Stimulated activated naive CD8-positive, alpha-beta T cell treated with anti-CD3 and anti-CD28 coated beads, Interleukin-15, amount 100 ng/mL, for 72 hours (primary cell): ENCODE data around the gene IGSF21.

ENCODE experiments used
- ATAC-seq: fragments of 150-1000 bp; cut with Tn5 transposase; 2 replicates; pipeline ENCODE4 v1.10.0; 2021; ENCODE audit warnings: mild to moderate bottlenecking, moderate library complexity
- DNase-seq, 2 donors: peaks; one replicate each; pipeline ENCODE4 v3.0.0; 2021 to 2022
- H3K27ac Mint-ChIP-seq, 2 donors: one replicate each; pipeline ENCODE4 v1.8.0; 2022; ENCODE audit warnings: mild to moderate bottlenecking in 2 of 2, mixed read lengths in 2 of 2, moderate library complexity in 2 of 2
- H3K27me3 Mint-ChIP-seq: one replicate; pipeline ENCODE4 v1.8.0; 2022; ENCODE audit warnings: mixed read lengths
- H3K4me1 Mint-ChIP-seq: one replicate; pipeline ENCODE4 v1.8.0; 2022; ENCODE audit warnings: mild to moderate bottlenecking, mixed read lengths
- H3K4me3 Mint-ChIP-seq, 2 donors: one replicate each; pipeline ENCODE4 v1.8.0; 2022; ENCODE audit warnings: mild to moderate bottlenecking in 2 of 2, mixed read lengths in 2 of 2, moderate library complexity in 1 of 2
- H3K9me3 Mint-ChIP-seq, 2 donors: one replicate each; pipeline ENCODE4 v1.8.0; 2022; ENCODE audit warnings: mixed read lengths in 2 of 2

Gene IGSF21

GRCh38 chr1:18327650-18328049, 220.1 kb downstream of the IGSF21 start:
- no peaks in the 10 kb centered on the region for H3K4me1 Mint-ChIP-seq
- no peak overlapping the region for H3K27ac Mint-ChIP-seq
- H3K4me3 Mint-ChIP-seq, result no peak overlapping the region
- H3K27me3 Mint-ChIP-seq, result peaks cover 38% of the 10 kb centered on the region
- H3K9me3 Mint-ChIP-seq, result no peaks in the 10 kb centered on the region
- no peak for ATAC-seq
- no peak for DNase-seq

GRCh38 chr1:18328803-18329202, 221.2 kb downstream of the IGSF21 start:
- DNase-seq (no peak), ATAC-seq (no peak)
- H3K4me1 Mint-ChIP-seq, result no peaks in the 10 kb centered on the region
- H3K9me3 Mint-ChIP-seq, result no peaks in the 10 kb centered on the region
- no peak overlapping the region for H3K27ac Mint-ChIP-seq
- H3K27me3 Mint-ChIP-seq, result peaks cover 32% of the 10 kb centered on the region
- H3K4me3 Mint-ChIP-seq, result no peak overlapping the region

GRCh38 chr1:18329469-18330253, 222.1 kb downstream of the IGSF21 start:
- ATAC-seq (no peak), DNase-seq (no peak)
- peak overlapping the region in 1 of 2 donors; percentile 45 for H3K27ac Mint-ChIP-seq
- H3K4me3 Mint-ChIP-seq, result no peak overlapping the region
- no peaks in the 10 kb centered on the region for H3K9me3 Mint-ChIP-seq
- no peaks in the 10 kb centered on the region for H3K4me1 Mint-ChIP-seq
- H3K27me3 Mint-ChIP-seq, result peaks cover 23% of the 10 kb centered on the region

GRCh38 chr1:18332576-18332975, 225.0 kb downstream of the IGSF21 start:
- Mint-ChIP-seq H3K4me1 (no peaks in the 10 kb centered on the region), H3K9me3 (no peaks in the 10 kb centered on the region), H3K27me3 (peaks cover 21% of the 10 kb centered on the region), H3K4me3 (no peak overlapping the region), H3K27ac (no peak overlapping the region)
- ATAC-seq (no peak), DNase-seq (no peak)

GRCh38 chr1:18333220-18333619, 225.6 kb downstream of the IGSF21 start:
- Mint-ChIP-seq H3K9me3 (no peaks in the 10 kb centered on the region), H3K4me1 (no peaks in the 10 kb centered on the region), H3K27ac (no peak overlapping the region), H3K4me3 (no peak overlapping the region), H3K27me3 (peaks cover 21% of the 10 kb centered on the region)
- ATAC-seq, result no peak
- DNase-seq, result no peak

GRCh38 chr1:18336801-18337200, 229.2 kb downstream of the IGSF21 start:
- Mint-ChIP-seq H3K27me3 (peaks cover 19% of the 10 kb centered on the region), H3K9me3 (no peaks in the 10 kb centered on the region), H3K4me3 (no peak overlapping the region), H3K27ac (no peak overlapping the region), H3K4me1 (no peaks in the 10 kb centered on the region)
- no peak for DNase-seq
- no peak for ATAC-seq

- peaks cover 9% of the 10 kb centered on the region for H3K27me3 Mint-ChIP-seq
- no peak overlapping the region for H3K27ac Mint-ChIP-seq
- H3K4me1 Mint-ChIP-seq, result no peaks in the 10 kb centered on the region
- H3K4me3 Mint-ChIP-seq, result no peak overlapping the region
- ATAC-seq (no peak), DNase-seq (no peak)
- no peaks in the 10 kb centered on the region for H3K9me3 Mint-ChIP-seq
Observed at GRCh38 chr1:18337757-18338156, 230.2 kb downstream of the IGSF21 start.

- DNase-seq (no peak), ATAC-seq (no peak)
- peaks cover 15% of the 10 kb centered on the region for H3K27me3 Mint-ChIP-seq
- H3K4me1 Mint-ChIP-seq, result no peaks in the 10 kb centered on the region
- no peak overlapping the region for H3K27ac Mint-ChIP-seq
- no peak overlapping the region for H3K4me3 Mint-ChIP-seq
- no peaks in the 10 kb centered on the region for H3K9me3 Mint-ChIP-seq
Observed at GRCh38 chr1:18339161-18339560, 231.6 kb downstream of the IGSF21 start.

- no peak for ATAC-seq
Observed at GRCh38 chr1:18340158-18340764, 232.7 kb downstream of the IGSF21 start.

GRCh38 chr1:18340787-18341186, 233.2 kb downstream of the IGSF21 start:
- Mint-ChIP-seq H3K4me3 (no peak overlapping the region), H3K4me1 (no peaks in the 10 kb centered on the region), H3K27me3 (peaks cover 15% of the 10 kb centered on the region), H3K27ac (no peak overlapping the region), H3K9me3 (no peaks in the 10 kb centered on the region)
- no peak for DNase-seq
- ATAC-seq, result no peak

More at GRCh38 chr1:18340158-18340764, 232.7 kb downstream of the IGSF21 start:
- Mint-ChIP-seq H3K27me3 (peaks cover 15% of the 10 kb centered on the region), H3K27ac (no peak overlapping the region), H3K9me3 (no peaks in the 10 kb centered on the region), H3K4me1 (no peaks in the 10 kb centered on the region), H3K4me3 (no peak overlapping the region)
- DNase-seq, result no peak

- ATAC-seq (no peak), DNase-seq (no peak)
- Mint-ChIP-seq H3K4me1 (no peaks in the 10 kb centered on the region), H3K27ac (peak overlapping the region in 1 of 2 donors; percentile 42), H3K27me3 (peaks cover 20% of the 10 kb centered on the region), H3K4me3 (no peak overlapping the region), H3K9me3 (no peaks in the 10 kb centered on the region)
Observed at GRCh38 chr1:18341291-18342069, 233.9 kb downstream of the IGSF21 start.

- H3K4me3 Mint-ChIP-seq, result no peak overlapping the region
- DNase-seq (no peak), ATAC-seq (no peak)
- H3K27me3 Mint-ChIP-seq, result peaks cover 23% of the 10 kb centered on the region
- H3K4me1 Mint-ChIP-seq, result no peaks in the 10 kb centered on the region
- H3K27ac Mint-ChIP-seq, result no peak overlapping the region
- H3K9me3 Mint-ChIP-seq, result no peaks in the 10 kb centered on the region
Observed at GRCh38 chr1:18342744-18343143, 235.1 kb downstream of the IGSF21 start.

- H3K27me3 Mint-ChIP-seq, result peaks cover 23% of the 10 kb centered on the region
- H3K9me3 Mint-ChIP-seq, result no peaks in the 10 kb centered on the region
- no peak overlapping the region for H3K4me3 Mint-ChIP-seq
- DNase-seq (no peak), ATAC-seq (no peak)
- no peak overlapping the region for H3K27ac Mint-ChIP-seq
- no peaks in the 10 kb centered on the region for H3K4me1 Mint-ChIP-seq
Observed at GRCh38 chr1:18343581-18343980, 236.0 kb downstream of the IGSF21 start.

GRCh38 chr1:18344755-18345154, 237.2 kb downstream of the IGSF21 start:
- DNase-seq (no peak), ATAC-seq (no peak)
- H3K4me3 Mint-ChIP-seq, result no peak overlapping the region
- H3K9me3 Mint-ChIP-seq, result no peaks in the 10 kb centered on the region
- no peak overlapping the region for H3K27ac Mint-ChIP-seq
- no peaks in the 10 kb centered on the region for H3K4me1 Mint-ChIP-seq
- peaks cover 23% of the 10 kb centered on the region for H3K27me3 Mint-ChIP-seq

- Mint-ChIP-seq H3K27me3 (peaks cover 31% of the 10 kb centered on the region), H3K9me3 (no peaks in the 10 kb centered on the region), H3K4me1 (no peaks in the 10 kb centered on the region), H3K27ac (no peak overlapping the region), H3K4me3 (no peak overlapping the region)
- ATAC-seq (no peak), DNase-seq (no peak)
Observed at GRCh38 chr1:18347559-18347958, 240.0 kb downstream of the IGSF21 start.

GRCh38 chr1:18348354-18348753, 240.8 kb downstream of the IGSF21 start:
- ATAC-seq (no peak), DNase-seq (no peak)
- peak overlapping the region in 1 of 2 donors; percentile 82 for H3K27ac Mint-ChIP-seq
- H3K4me3 Mint-ChIP-seq, result no peak overlapping the region
- H3K27me3 Mint-ChIP-seq, result peaks cover 38% of the 10 kb centered on the region
- H3K9me3 Mint-ChIP-seq, result no peaks in the 10 kb centered on the region
- no peaks in the 10 kb centered on the region for H3K4me1 Mint-ChIP-seq
